HepG2 (cell line): ENCODE data around the gene LUC7L. TPM values are rescaled to one million over a fixed set of nuclear protein-coding genes. Genes with fewer than 3 reads are reported as not detected.

Experiments
- FLYWCH1 ChIP-seq: sonication (generic); formaldehyde crosslinking; IDR thresholded peaks from 2 replicates; pipeline ENCODE4 v1.8.1; 2023; ENCODE audit warnings: mild to moderate bottlenecking, missing genetic modification reagents
- NFATC3 ChIP-seq: sonication (generic); formaldehyde crosslinking; IDR thresholded peaks from 2 replicates; pipeline ENCODE4 v1.5.1; 2020; ENCODE audit warnings: mild to moderate bottlenecking, missing genetic modification reagents
- TARDBP ChIP-seq: sonication (generic); formaldehyde crosslinking; IDR thresholded peaks from 2 replicates; pipeline ENCODE4 v1.8.0; 2022; ENCODE audit warnings: mild to moderate bottlenecking, missing genetic modification reagents
- polyA plus RNA-seq, 8 experiments: library from polyadenylated mRNA; depleted of rRNA in 3 of 8; stranded (reverse) in 7 of 8; unstranded in 1 of 8; fragments of >200 nt; fragmentation: Illumina TruSeq in 4 of 8; extraction: Trizol in 4 of 8; gene quantifications; 2 replicates each; pipeline versions ENCODE4 v1.2.1 to v1.2.3, GENCODE V29; 2011 to 2016; ENCODE audit warnings: low read depth in 4 of 8, missing spikeins in 1 of 8, mixed read lengths in 1 of 8; ENCODE audit not compliant: insufficient read depth in 1 of 8
- total RNA-seq, 5 experiments: library from RNA; depleted of rRNA; stranded (reverse); fragments of >200 nt; fragmentation: Illumina TruSeq; extraction: Trizol; gene quantifications; 2 replicates each; pipeline ENCODE4 v1.2.3, GENCODE V29; 2016; ENCODE audit warnings: low read depth in 1 of 5
- TF ChIP-seq, protein P1 (sequence below): sonication (generic); formaldehyde crosslinking; IDR thresholded peaks from 2 replicates; pipeline ENCODE4 v1.8.1; 2022; ENCODE audit warnings: low read depth, mild to moderate bottlenecking, missing genetic modification reagents
- TF ChIP-seq, protein P2 (sequence below): sonication (generic); formaldehyde crosslinking; IDR thresholded peaks from 2 replicates; pipeline ENCODE4 v1.4.0; 2020; ENCODE audit warnings: mild to moderate bottlenecking, missing genetic modification reagents
- TF ChIP-seq, protein P3 (sequence below): sonication (generic); formaldehyde crosslinking; IDR thresholded peaks from 2 replicates; pipeline ENCODE4 v1.8.0; 2022; ENCODE audit warnings: mild to moderate bottlenecking, missing genetic modification reagents, moderate library complexity
- TF ChIP-seq, protein P4 (sequence below): IDR thresholded peaks from 2 replicates; pipeline ENCODE4 v1.6.1; 2016; ENCODE audit warnings: low read depth, missing genetic modification reagents, missing compliant biosample characterization

The LUC7L gene
- total and polyA plus RNA-seq, 2 of the 13 experiments (the other 11 are each of a cell fraction or from before 2014, with no cell fraction given), result 48.7 to 56.9 TPM

DNA sequence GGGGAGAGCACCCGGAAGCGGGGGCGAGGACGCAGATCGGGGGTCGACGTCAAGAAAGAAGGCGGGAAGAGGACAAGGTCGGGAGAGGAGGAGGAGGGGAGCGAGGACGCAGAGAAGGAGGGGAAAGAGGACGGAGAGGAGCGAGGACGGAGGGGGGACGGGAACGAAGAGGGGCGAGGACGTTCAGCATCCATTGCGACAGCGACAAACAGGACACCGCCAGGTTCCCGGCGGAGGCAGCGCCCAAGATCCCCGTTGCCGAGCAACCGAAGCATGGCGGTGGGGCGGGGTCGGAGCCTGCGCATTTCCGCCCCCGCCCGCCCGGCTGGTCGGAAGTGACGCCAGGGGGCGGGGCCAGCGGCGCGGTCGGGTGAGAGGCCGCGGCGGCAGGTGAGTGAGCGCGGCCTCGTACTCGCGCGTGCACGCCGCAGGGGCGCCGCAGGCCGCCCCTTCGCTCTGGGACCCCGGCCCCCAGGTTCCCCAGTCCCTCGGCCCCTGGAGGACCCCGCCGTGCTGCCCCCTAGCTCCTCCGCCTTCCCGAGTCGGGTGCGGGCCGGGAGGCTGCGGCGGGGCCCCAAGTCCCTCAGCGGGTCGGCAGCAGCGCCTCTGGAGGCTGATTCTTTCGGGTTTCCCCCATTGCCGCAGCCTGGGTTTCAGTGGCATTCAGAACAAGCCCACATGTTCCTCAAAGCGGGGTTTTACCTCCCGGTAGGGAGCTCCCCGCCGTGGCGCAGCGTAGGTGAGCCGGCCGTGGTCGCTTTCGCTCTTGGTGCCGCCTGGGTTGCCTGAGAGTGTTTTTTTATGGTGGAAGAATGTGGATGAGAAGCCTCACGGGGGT lies 5.4 kb upstream of the LUC7L start, which contains the start of gene FAM234A (continued):
- TF ChIP-seq, protein P1, sequence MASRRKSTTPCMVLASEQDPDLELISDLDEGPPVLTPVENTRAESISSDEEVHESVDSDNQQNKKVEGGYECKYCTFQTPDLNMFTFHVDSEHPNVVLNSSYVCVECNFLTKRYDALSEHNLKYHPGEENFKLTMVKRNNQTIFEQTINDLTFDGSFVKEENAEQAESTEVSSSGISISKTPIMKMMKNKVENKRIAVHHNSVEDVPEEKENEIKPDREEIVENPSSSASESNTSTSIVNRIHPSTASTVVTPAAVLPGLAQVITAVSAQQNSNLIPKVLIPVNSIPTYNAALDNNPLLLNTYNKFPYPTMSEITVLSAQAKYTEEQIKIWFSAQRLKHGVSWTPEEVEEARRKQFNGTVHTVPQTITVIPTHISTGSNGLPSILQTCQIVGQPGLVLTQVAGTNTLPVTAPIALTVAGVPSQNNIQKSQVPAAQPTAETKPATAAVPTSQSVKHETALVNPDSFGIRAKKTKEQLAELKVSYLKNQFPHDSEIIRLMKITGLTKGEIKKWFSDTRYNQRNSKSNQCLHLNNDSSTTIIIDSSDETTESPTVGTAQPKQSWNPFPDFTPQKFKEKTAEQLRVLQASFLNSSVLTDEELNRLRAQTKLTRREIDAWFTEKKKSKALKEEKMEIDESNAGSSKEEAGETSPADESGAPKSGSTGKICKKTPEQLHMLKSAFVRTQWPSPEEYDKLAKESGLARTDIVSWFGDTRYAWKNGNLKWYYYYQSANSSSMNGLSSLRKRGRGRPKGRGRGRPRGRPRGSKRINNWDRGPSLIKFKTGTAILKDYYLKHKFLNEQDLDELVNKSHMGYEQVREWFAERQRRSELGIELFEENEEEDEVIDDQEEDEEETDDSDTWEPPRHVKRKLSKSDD (CRISPR knock-in tag), result peak; percentile 84
- TF ChIP-seq TARDBP (CRISPR knock-in tag) (peak; percentile 21; the same call in 1 of the 2 replicates), FLYWCH1 (no peak), NFATC3 (no peak)
- TF ChIP-seq, protein P2, sequence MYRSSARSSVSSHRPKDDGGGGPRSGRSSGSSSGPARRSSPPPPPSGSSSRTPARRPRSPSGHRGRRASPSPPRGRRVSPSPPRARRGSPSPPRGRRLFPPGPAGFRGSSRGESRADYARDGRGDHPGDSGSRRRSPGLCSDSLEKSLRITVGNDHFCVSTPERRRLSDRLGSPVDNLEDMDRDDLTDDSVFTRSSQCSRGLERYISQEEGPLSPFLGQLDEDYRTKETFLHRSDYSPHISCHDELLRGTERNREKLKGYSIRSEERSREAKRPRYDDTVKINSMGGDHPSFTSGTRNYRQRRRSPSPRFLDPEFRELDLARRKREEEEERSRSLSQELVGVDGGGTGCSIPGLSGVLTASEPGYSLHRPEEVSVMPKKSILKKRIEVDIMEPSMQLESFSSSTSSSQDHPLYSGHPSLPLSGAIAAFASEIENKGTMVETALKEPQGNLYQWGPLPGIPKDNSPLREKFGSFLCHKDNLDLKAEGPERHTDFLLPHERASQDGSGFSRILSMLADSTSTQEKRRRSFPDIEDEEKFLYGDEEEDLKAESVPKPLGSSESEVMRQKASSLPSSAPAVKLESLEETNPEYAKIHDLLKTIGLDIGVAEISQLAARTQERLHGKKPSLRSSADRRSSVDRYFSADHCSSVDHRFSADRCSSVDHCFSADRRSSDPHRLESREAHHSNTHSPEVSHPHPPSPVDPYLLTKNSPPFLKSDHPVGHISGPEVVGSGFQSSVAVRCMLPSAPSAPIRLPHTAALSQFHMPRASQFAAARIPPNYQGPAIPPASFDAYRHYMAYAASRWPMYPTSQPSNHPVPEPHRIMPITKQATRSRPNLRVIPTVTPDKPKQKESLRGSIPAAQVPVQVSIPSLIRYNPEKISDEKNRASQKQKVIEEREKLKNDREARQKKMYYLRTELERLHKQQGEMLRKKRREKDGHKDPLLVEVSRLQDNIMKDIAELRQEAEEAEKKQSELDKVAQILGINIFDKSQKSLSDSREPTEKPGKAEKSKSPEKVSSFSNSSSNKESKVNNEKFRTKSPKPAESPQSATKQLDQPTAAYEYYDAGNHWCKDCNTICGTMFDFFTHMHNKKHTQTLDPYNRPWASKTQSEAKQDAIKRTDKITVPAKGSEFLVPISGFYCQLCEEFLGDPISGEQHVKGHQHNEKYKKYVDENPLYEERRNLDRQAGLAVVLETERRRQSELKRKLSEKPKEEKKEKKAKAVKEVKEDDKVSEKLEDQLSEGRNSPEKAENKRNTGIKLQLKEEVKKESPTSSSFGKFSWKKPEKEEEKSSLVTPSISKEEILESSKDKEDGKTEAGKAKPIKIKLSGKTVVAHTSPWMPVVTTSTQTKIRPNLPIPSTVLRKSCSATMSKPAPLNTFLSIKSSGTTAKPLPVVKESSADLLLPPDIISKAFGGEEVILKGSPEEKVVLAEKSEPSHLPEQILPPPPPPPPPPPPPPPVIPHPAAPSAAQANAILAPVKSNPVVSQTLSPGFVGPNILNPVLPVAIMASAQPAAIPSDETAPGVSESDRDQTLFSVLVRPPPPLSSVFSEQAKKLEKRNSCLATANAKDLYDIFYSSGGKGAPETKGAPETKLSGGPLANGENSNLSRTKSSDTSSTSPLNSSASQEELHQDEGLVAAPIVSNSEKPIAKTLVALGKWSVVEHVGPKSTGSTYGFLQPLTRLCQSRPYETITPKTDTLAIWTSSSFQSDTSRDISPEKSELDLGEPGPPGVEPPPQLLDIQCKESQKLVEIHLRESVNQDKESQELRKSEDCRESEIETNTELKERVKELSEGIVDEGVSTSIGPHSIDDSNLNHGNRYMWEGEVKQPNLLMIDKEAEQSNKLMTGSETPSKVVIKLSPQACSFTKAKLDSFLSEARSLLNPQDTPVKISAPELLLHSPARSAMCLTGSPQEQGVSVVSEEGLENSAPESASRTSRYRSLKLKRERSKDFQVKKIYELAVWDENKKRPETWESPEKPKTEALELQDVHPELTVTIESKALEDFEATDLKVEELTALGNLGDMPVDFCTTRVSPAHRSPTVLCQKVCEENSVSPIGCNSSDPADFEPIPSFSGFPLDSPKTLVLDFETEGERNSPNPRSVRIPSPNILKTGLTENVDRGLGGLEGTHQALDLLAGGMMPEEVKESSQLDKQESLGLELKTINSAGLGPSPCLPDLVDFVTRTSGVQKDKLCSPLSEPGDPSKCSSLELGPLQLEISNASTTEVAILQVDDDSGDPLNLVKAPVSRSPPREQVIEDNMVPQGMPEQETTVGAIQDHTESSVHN (CRISPR knock-in tag), result no peak
- TF ChIP-seq, protein P3, sequence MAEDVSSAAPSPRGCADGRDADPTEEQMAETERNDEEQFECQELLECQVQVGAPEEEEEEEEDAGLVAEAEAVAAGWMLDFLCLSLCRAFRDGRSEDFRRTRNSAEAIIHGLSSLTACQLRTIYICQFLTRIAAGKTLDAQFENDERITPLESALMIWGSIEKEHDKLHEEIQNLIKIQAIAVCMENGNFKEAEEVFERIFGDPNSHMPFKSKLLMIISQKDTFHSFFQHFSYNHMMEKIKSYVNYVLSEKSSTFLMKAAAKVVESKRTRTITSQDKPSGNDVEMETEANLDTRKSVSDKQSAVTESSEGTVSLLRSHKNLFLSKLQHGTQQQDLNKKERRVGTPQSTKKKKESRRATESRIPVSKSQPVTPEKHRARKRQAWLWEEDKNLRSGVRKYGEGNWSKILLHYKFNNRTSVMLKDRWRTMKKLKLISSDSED (CRISPR knock-in tag), result no peak
- TF ChIP-seq, protein P4, sequence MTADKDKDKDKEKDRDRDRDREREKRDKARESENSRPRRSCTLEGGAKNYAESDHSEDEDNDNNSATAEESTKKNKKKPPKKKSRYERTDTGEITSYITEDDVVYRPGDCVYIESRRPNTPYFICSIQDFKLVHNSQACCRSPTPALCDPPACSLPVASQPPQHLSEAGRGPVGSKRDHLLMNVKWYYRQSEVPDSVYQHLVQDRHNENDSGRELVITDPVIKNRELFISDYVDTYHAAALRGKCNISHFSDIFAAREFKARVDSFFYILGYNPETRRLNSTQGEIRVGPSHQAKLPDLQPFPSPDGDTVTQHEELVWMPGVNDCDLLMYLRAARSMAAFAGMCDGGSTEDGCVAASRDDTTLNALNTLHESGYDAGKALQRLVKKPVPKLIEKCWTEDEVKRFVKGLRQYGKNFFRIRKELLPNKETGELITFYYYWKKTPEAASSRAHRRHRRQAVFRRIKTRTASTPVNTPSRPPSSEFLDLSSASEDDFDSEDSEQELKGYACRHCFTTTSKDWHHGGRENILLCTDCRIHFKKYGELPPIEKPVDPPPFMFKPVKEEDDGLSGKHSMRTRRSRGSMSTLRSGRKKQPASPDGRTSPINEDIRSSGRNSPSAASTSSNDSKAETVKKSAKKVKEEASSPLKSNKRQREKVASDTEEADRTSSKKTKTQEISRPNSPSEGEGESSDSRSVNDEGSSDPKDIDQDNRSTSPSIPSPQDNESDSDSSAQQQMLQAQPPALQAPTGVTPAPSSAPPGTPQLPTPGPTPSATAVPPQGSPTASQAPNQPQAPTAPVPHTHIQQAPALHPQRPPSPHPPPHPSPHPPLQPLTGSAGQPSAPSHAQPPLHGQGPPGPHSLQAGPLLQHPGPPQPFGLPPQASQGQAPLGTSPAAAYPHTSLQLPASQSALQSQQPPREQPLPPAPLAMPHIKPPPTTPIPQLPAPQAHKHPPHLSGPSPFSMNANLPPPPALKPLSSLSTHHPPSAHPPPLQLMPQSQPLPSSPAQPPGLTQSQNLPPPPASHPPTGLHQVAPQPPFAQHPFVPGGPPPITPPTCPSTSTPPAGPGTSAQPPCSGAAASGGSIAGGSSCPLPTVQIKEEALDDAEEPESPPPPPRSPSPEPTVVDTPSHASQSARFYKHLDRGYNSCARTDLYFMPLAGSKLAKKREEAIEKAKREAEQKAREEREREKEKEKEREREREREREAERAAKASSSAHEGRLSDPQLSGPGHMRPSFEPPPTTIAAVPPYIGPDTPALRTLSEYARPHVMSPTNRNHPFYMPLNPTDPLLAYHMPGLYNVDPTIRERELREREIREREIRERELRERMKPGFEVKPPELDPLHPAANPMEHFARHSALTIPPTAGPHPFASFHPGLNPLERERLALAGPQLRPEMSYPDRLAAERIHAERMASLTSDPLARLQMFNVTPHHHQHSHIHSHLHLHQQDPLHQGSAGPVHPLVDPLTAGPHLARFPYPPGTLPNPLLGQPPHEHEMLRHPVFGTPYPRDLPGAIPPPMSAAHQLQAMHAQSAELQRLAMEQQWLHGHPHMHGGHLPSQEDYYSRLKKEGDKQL (CRISPR knock-in tag), result no peak
